GM12892 (cell line): ENCODE data around the gene UFC1.

Source experiments
- DNase-seq: peaks from one replicate; pipeline ENCODE4 v3.0.0; 2011; ENCODE audit not compliant: insufficient read length
- FAIRE-seq: peaks from 2 replicates; lab custom pipeline; 2011; peaks lifted over from hg19 to GRCh38; lab: Jason Lieb, UNC
- POLR2A ChIP-seq: IDR thresholded peaks from 2 replicates; pipeline ENCODE4 v1.6.1; 2011; ENCODE audit warnings: low read depth, low read length, control low read depth
- POLR2AphosphoS5 ChIP-seq: IDR thresholded peaks from 2 replicates; pipeline ENCODE4 v1.6.1; 2011; ENCODE audit warnings: low read depth, low read length, control low read depth
- TAF1 ChIP-seq: IDR thresholded peaks from 2 replicates; pipeline ENCODE4 v1.6.1; 2011; ENCODE audit warnings: low read depth, mild to moderate bottlenecking, control low read depth, low read length, borderline replicate concordance

UFC1 gene

GRCh38 chr1:161176468-161177111 lies 22.8 kb downstream of the UFC1 start:
- DNase-seq (no peak), FAIRE-seq (no peak)
- TF ChIP-seq POLR2AphosphoS5 (no peak), TAF1 (no peak), POLR2A (no peak)

GRCh38 chr1:161177112-161177935 lies 23.5 kb downstream of the UFC1 start, which contains the start of gene B4GALT3:
TSS of gene B4GALT3 (minus strand) at chr1:161177507. CDS start at chr1:161176060, 1,447 bp downstream.
- peak; percentile 88 for TF ChIP-seq POLR2AphosphoS5
- TF ChIP-seq TAF1: peak; percentile 86
- peak; percentile 91 for TF ChIP-seq POLR2A
- FAIRE-seq (peak; percentile 73), DNase-seq (peak; percentile 98)

GRCh38 chr1:161177936-161178244 lies 24.1 kb downstream of the UFC1 start:
- no peak for DNase-seq

GRCh38 chr1:161179698-161180097 lies 25.9 kb downstream of the UFC1 start:
- FAIRE-seq (no peak), DNase-seq (no peak)
- TF ChIP-seq TAF1: no peak
- TF ChIP-seq POLR2A: no peak
- TF ChIP-seq POLR2AphosphoS5: no peak

More at GRCh38 chr1:161177936-161178244, 24.1 kb downstream of the UFC1 start:
- no peak for FAIRE-seq
- TF ChIP-seq POLR2A (no peak), TAF1 (no peak), POLR2AphosphoS5 (no peak)

GRCh38 chr1:161180639-161181038 lies 26.9 kb downstream of the UFC1 start:
- TF ChIP-seq POLR2AphosphoS5: no peak
- no peak for DNase-seq
- FAIRE-seq: no peak

- TF ChIP-seq POLR2AphosphoS5 (no peak), TAF1 (no peak), POLR2A (no peak)
- no peak for DNase-seq
- FAIRE-seq: no peak
These were observed 28.4 kb downstream of the UFC1 start for GRCh38 chr1:161182214-161182613.

GRCh38 chr1:161185282-161185682 lies 31.5 kb downstream of the UFC1 start:
- peak; percentile 66 for DNase-seq
- FAIRE-seq: peak; percentile 93
- 0 out of 2 replicates have a peak, but pooled peaks have one; percentile 21 for TF ChIP-seq POLR2A
- peak; percentile 68 for TF ChIP-seq POLR2AphosphoS5
- TF ChIP-seq TAF1: no peak

- DNase-seq (no peak), FAIRE-seq (no peak)
- TF ChIP-seq POLR2A: 0 out of 2 replicates have a peak, but pooled peaks have one; percentile 15
- no peak for TF ChIP-seq TAF1
- TF ChIP-seq POLR2AphosphoS5: no peak
These were observed 32.0 kb downstream of the UFC1 start for GRCh38 chr1:161185732-161186311.

GRCh38 chr1:161187311-161187710 lies 33.5 kb downstream of the UFC1 start:
- no peak for FAIRE-seq
- no peak for DNase-seq
- TF ChIP-seq POLR2A (no peak), POLR2AphosphoS5 (no peak), TAF1 (no peak)

GRCh38 chr1:161188381-161188780 lies 34.6 kb downstream of the UFC1 start:
- DNase-seq (no peak), FAIRE-seq (no peak)
- TF ChIP-seq TAF1 (no peak), POLR2AphosphoS5 (no peak), POLR2A (no peak)

- TF ChIP-seq TAF1 (no peak), POLR2AphosphoS5 (no peak), POLR2A (no peak)
- FAIRE-seq (no peak), DNase-seq (no peak)
These were observed 35.3 kb downstream of the UFC1 start for GRCh38 chr1:161189036-161189435.
